GM21619 (cell line): Measurements from ENCODE around the gene RNU4-1.
"Not testable (repeated sequence)": the region's sequence is repeated elsewhere in the genome, so short reads cannot be mapped to it uniquely, and the experiment has no call there.

Experiments
- ATAC-seq: cut with Tn5 transposase; IDR thresholded peaks from one replicate; pipeline ENCODE4 v1.9.1; 2021; ENCODE audit not compliant: unreplicated experiment

The RNU4-1 gene

GRCh38 chr12:120259418-120260202 is 33.4 kb downstream of the RNU4-1 start:
- ATAC-seq = no peak

- no peak for ATAC-seq
These were observed 34.6 kb downstream of the RNU4-1 start for GRCh38 chr12:120258323-120258896.

- ATAC-seq = no peak
These were observed 35.8 kb downstream of the RNU4-1 start for GRCh38 chr12:120257041-120257821.

- no peak for ATAC-seq
These were observed 38.2 kb downstream of the RNU4-1 start for GRCh38 chr12:120254809-120255208.

- ATAC-seq = not testable (repeated sequence)
These were observed 39.7 kb downstream of the RNU4-1 start for GRCh38 chr12:120253313-120253712.

- ATAC-seq = peak; percentile 46
These were observed 40.7 kb downstream of the RNU4-1 start for GRCh38 chr12:120252071-120252906.

GRCh38 chr12:120251364-120252070 is 41.5 kb downstream of the RNU4-1 start:
- not testable (repeated sequence) for ATAC-seq

GRCh38 chr12:120249875-120250795 is 42.9 kb downstream of the RNU4-1 start:
- no peak for ATAC-seq

GRCh38 chr12:120249266-120249874 is 43.7 kb downstream of the RNU4-1 start:
- ATAC-seq = no peak

- ATAC-seq = no peak
These were observed 45.4 kb downstream of the RNU4-1 start for GRCh38 chr12:120247621-120248030.

- no peak for ATAC-seq
These were observed 45.9 kb downstream of the RNU4-1 start for GRCh38 chr12:120247183-120247582.

- ATAC-seq = not testable (repeated sequence)
These were observed 46.3 kb downstream of the RNU4-1 start for GRCh38 chr12:120246705-120247104.
